C4-2B (cell line): Measurements from ENCODE around the gene MYH11.

ENCODE experiments used
- ZFX ChIP-seq: fragments of 450-650 bp; IDR thresholded peaks from 2 replicates; pipeline ENCODE4 v1.6.1; 2017
- TF ChIP-seq, protein P1 (sequence below): fragments of 450-650 bp; conservative IDR thresholded peaks from 2 replicates; pipeline ENCODE4 v1.5.1; 2017; ENCODE audit warnings: mild to moderate bottlenecking

DNA sequence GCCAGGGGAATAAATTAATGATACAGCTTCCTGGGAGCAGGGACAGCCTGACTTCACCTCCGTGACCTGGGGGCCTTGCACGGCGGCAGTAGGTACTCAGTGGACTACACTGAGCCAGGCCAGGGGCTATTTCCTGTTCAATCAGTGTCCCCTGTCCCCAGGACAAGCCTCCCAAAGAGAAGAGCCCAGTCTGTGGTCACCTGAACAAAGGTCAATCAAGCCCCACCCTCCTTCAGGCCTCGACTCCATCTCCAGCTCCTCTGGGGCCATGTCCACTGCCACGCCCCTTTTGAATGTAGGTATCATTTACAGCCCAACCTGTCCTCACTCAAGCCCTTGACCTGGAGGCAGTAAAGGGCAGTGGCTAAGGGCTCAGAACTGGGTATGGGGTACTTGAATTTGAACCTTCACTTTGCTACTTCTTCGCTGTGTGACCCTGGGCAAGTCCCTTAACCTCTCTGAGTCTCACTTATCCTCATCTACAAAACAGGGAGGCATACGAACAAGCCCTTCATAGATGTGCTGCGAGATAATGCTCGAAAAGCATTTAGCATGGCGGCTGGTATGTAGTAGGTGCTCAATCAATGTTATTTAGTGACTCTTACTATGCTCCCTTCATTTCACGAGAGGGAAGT, 29.0 kb downstream of the MYH11 start:
- no peak for TF ChIP-seq ZFX
- TF ChIP-seq, protein P1, sequence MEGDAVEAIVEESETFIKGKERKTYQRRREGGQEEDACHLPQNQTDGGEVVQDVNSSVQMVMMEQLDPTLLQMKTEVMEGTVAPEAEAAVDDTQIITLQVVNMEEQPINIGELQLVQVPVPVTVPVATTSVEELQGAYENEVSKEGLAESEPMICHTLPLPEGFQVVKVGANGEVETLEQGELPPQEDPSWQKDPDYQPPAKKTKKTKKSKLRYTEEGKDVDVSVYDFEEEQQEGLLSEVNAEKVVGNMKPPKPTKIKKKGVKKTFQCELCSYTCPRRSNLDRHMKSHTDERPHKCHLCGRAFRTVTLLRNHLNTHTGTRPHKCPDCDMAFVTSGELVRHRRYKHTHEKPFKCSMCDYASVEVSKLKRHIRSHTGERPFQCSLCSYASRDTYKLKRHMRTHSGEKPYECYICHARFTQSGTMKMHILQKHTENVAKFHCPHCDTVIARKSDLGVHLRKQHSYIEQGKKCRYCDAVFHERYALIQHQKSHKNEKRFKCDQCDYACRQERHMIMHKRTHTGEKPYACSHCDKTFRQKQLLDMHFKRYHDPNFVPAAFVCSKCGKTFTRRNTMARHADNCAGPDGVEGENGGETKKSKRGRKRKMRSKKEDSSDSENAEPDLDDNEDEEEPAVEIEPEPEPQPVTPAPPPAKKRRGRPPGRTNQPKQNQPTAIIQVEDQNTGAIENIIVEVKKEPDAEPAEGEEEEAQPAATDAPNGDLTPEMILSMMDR, result no peak
